ES-I3 (cell line): Measurements from ENCODE around the gene RAX2.
"Not testable (repeated sequence)": the region's sequence is repeated elsewhere in the genome, so short reads cannot be mapped to it uniquely, and the experiment has no call there.

Experiments used
- H3K36me3 ChIP-seq: 2 replicates; pipeline ENCODE4 v1.6.1; 2013; ENCODE audit warnings: mild to moderate bottlenecking, low read length, control low read depth, moderate library complexity; ENCODE audit not compliant: insufficient read depth
- H3K4me1 ChIP-seq: 2 replicates; pipeline ENCODE4 v1.6.1; 2013; ENCODE audit warnings: mild to moderate bottlenecking, control low read depth, low read length; ENCODE audit not compliant: insufficient read depth
- H3K9ac ChIP-seq: 2 replicates; pipeline ENCODE4 v1.6.1; 2013; ENCODE audit warnings: low read depth, mild to moderate bottlenecking, low read length, moderate library complexity
- H3K9me3 ChIP-seq: 2 replicates; pipeline ENCODE4 v1.6.1; 2013; ENCODE audit warnings: mild to moderate bottlenecking, low read length, moderate library complexity; ENCODE audit not compliant: control insufficient read depth, insufficient read depth

The RAX2 gene

GRCh38 chr19:3771906-3772455, at the start of gene RAX2:
TSS of gene RAX2 (minus strand) at chr19:3772228. CDS start at chr19:3771742, 486 bp downstream.
- Histone ChIP-seq H3K4me1 (no peaks in the 10 kb centered on the region), H3K9ac (no peak within 1 kb of the TSS), H3K9me3 (no peaks in the 10 kb centered on the region), H3K36me3 (no peaks in the 10 kb centered on the region)

- Histone ChIP-seq H3K9ac (no peak overlapping the region), H3K4me1 (no peaks in the 10 kb centered on the region), H3K9me3 (no peaks in the 10 kb centered on the region), H3K36me3 (no peaks in the 10 kb centered on the region)
Observed at GRCh38 chr19:3821156-3821555, 49.1 kb upstream of the RAX2 start.

- Histone ChIP-seq H3K9me3 (no peaks in the 10 kb centered on the region), H3K9ac (no peak overlapping the region), H3K4me1 (no peaks in the 10 kb centered on the region)
Observed at GRCh38 chr19:3819989-3820388, 48.0 kb upstream of the RAX2 start.

GRCh38 chr19:3818918-3819317, 46.9 kb upstream of the RAX2 start:
- Histone ChIP-seq H3K9me3 (no peaks in the 10 kb centered on the region), H3K9ac (no peak overlapping the region), H3K4me1 (no peaks in the 10 kb centered on the region), H3K36me3 (no peaks in the 10 kb centered on the region)

More at GRCh38 chr19:3819989-3820388, 48.0 kb upstream of the RAX2 start:
- H3K36me3 ChIP-seq = no peaks in the 10 kb centered on the region

- Histone ChIP-seq H3K4me1 (no peaks in the 10 kb centered on the region), H3K9ac (no peak overlapping the region), H3K36me3 (no peaks in the 10 kb centered on the region)
Observed at GRCh38 chr19:3818466-3818865, 46.4 kb upstream of the RAX2 start.

GRCh38 chr19:3817761-3818160, 45.7 kb upstream of the RAX2 start:
- Histone ChIP-seq H3K36me3 (no peaks in the 10 kb centered on the region), H3K9ac (no peak overlapping the region), H3K4me1 (no peaks in the 10 kb centered on the region), H3K9me3 (no peaks in the 10 kb centered on the region)

More at GRCh38 chr19:3818466-3818865, 46.4 kb upstream of the RAX2 start:
- H3K9me3 ChIP-seq = no peaks in the 10 kb centered on the region

GRCh38 chr19:3816566-3817218, 44.7 kb upstream of the RAX2 start:
- no peaks in the 10 kb centered on the region for H3K36me3 ChIP-seq
- H3K9me3 ChIP-seq = no peaks in the 10 kb centered on the region
- H3K4me1 ChIP-seq = no peaks in the 10 kb centered on the region
- H3K9ac ChIP-seq = no peak overlapping the region

- H3K9ac ChIP-seq, H3K36me3 ChIP-seq, H3K4me1 ChIP-seq, H3K9me3 ChIP-seq: not testable (repeated sequence)
Observed at GRCh38 chr19:3816148-3816547, 44.1 kb upstream of the RAX2 start.

GRCh38 chr19:3814648-3815047, 42.6 kb upstream of the RAX2 start:
- Histone ChIP-seq H3K9ac (no peak overlapping the region), H3K9me3 (no peaks in the 10 kb centered on the region), H3K4me1 (no peaks in the 10 kb centered on the region)

GRCh38 chr19:3813473-3814392, 41.7 kb upstream of the RAX2 start:
- Histone ChIP-seq H3K36me3 (no peaks in the 10 kb centered on the region), H3K4me1 (no peaks in the 10 kb centered on the region), H3K9ac (no peak overlapping the region), H3K9me3 (no peaks in the 10 kb centered on the region)

More at GRCh38 chr19:3814648-3815047, 42.6 kb upstream of the RAX2 start:
- no peaks in the 10 kb centered on the region for H3K36me3 ChIP-seq

- no peaks in the 10 kb centered on the region for H3K9me3 ChIP-seq
- no peaks in the 10 kb centered on the region for H3K4me1 ChIP-seq
- H3K36me3 ChIP-seq = no peaks in the 10 kb centered on the region
- H3K9ac ChIP-seq = no peak overlapping the region
Observed at GRCh38 chr19:3810708-3811355, 38.8 kb upstream of the RAX2 start.

- Histone ChIP-seq H3K9me3 (no peaks in the 10 kb centered on the region), H3K36me3 (no peaks in the 10 kb centered on the region), H3K9ac (no peak overlapping the region), H3K4me1 (no peaks in the 10 kb centered on the region)
Observed at GRCh38 chr19:3809881-3810707, 38.1 kb upstream of the RAX2 start.

- Histone ChIP-seq H3K4me1 (no peaks in the 10 kb centered on the region), H3K9me3 (no peaks in the 10 kb centered on the region), H3K9ac (no peak overlapping the region), H3K36me3 (no peaks in the 10 kb centered on the region)
Observed at GRCh38 chr19:3808420-3809143, 36.6 kb upstream of the RAX2 start.
